GM19467 (cell line): Measurements from ENCODE around the gene ATP13A1.
"Not testable (repeated sequence)": the region's sequence is repeated elsewhere in the genome, so short reads cannot be mapped to it uniquely, and the experiment has no call there.

Source experiments
- ATAC-seq: cut with Tn5 transposase; IDR thresholded peaks from one replicate; pipeline ENCODE4 v1.9.1; 2021; ENCODE audit warnings: mild to moderate bottlenecking, moderate library complexity; ENCODE audit not compliant: unreplicated experiment

The ATP13A1 gene

DNA sequence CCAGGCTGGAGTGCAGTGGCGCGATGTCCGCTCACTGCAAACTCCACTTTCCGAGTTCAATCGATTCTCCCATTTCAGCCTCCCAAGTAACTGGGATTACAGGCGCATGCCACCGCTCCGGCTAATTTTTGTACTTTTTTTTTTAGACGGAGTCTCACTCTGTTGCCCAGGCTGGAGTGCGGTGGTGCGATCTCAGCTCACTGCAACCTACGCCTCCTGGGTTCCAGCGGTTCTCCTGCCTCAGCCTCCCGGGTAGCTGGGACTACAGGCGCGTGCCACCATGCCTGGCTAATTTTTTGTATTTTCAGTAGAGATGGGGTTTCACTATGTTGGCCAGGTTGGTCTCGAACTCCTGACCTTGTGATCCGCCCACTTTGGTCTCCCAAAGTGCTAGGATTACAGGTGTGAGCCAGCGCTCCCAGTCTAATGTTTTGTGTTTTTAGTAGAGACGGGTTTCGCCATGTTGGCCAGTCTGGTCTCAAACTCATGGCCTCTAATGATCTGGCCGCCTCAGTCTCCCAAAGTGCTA is 2.0 kb upstream of the ATP13A1 start:
- ATAC-seq, result not testable (repeated sequence)

- no peak for ATAC-seq
Measured at GRCh38 chr19:19662871-19663255, 613 bp downstream of the ATP13A1 start.

GRCh38 chr19:19662344-19662743 is 1.1 kb downstream of the ATP13A1 start:
- no peak for ATAC-seq

DNA sequence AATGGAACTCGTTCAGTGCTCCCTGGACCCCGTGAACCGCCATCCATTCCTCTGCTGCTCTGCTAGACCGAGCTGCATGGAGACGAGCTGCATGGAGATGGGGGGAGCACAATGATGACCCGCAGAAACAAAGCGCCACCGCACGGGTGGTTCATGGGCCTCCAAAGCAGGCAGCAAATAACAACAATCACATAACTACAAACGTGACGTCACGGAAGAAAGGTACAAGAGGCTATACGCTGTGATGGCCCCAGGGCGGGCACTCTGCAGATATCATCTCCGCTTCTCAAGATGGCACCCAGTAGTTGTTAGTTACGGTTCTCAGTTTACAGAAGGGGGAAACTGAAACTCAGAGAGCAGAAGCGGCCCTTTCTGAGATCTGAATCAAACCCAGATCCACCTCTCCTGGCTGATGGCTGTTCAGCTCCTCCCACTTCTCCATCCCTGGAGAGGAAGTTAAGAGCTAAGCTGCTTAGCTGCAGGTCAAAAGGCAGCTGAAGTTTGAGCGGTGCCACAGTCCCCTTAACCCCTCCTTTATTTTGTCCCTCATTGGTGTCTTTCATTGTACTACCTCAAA is 1.7 kb downstream of the ATP13A1 start:
- ATAC-seq, result no peak

- ATAC-seq, result no peak
Measured at GRCh38 chr19:19661141-19661674, 2.3 kb downstream of the ATP13A1 start.

DNA sequence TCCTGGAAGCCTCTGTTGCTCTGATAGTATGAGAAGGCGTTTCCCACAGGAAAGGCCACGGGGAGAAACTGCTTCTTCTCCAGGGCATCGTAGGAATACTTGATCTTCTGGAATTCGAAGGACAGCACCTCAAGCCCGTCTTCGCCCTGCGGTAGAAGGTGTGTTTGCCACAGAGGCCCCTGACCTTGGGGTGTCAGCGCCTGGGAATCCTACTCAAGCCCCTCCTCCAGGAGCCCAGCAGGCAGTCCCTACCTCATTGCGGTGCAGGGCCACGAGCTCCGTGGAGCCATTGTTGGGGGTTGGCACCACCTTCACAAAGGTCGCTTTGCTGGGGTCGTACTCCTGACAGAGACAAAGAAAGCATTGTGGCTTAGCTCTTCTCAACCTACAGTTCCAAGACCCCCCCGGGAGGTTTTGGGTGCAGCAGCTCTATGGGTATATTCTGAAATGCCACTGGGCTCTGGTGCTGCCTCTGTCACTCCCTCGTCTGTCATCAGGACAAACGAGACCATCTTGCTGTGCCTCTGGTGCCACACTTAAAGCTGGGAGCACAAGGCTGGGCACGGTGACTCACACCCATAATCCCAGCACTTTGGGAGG is 3.7 kb downstream of the ATP13A1 start:
- ATAC-seq, result no peak

GRCh38 chr19:19657397-19657783 is 6.1 kb downstream of the ATP13A1 start:
- ATAC-seq, result no peak

- no peak for ATAC-seq
Measured at GRCh38 chr19:19656451-19657396, 6.8 kb downstream of the ATP13A1 start.

DNA sequence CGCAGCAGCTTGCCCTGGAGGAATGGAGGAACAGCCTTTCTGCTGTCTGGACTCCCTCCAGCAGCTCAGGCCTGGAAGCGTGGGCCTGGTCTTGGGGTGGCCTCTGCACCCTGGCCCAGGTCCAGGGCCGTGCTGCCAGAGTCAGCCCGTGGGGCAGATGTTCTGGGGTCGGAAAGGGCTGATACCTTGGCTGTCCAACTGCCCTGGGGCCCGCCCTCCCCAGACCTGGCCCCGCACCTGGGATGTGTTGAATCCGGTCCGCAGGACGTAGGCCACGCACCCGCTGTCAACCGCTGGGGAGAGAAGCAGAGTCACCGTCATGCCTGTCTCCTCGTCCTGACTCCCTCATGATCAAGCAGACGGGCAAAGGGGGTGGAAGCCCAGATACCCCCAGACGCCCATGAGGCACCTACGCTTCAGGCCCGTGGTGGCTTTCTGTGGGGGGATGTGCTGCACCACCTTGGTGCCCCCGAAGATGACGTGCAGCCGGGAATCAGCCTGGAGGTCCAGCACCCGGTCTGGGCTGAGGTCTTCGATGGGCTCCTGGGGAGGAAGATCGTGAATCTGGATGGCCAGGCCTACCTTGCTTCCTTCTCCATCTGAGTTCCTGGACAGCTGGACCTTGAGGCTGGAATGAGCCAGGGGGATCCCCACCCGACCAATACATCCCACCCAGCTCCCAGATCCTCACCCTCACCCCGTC is 7.7 kb downstream of the ATP13A1 start:
- ATAC-seq, result no peak

- no peak for ATAC-seq
Measured at GRCh38 chr19:19655051-19655594, 8.4 kb downstream of the ATP13A1 start.

DNA sequence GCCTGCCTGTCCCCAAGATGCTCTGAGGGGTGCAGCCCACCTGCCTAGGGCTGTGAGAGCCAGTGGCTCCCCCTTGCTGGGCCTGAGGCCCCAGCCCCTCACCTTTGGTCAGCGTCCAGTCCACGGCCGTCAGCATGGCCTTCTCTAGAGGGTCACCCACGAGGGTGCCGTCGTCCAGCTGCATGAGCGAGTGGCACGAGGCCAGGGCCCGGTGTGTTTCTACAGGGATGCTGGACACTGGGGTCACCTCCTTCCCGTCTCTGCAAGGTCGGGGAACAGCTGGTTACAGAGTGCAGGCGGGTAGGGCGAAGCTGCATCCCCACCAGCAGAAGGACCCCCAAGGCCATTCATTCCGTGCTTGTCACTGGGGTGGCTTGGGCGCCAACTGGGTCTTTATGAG is 9.0 kb downstream of the ATP13A1 start:
- ATAC-seq, result no peak

- ATAC-seq, result no peak
Measured at GRCh38 chr19:19653597-19654147, 9.8 kb downstream of the ATP13A1 start.

- ATAC-seq, result no peak
Measured at GRCh38 chr19:19652482-19653295, 10.8 kb downstream of the ATP13A1 start.

GRCh38 chr19:19651076-19651475 is 12.4 kb downstream of the ATP13A1 start:
- ATAC-seq, result no peak

DNA sequence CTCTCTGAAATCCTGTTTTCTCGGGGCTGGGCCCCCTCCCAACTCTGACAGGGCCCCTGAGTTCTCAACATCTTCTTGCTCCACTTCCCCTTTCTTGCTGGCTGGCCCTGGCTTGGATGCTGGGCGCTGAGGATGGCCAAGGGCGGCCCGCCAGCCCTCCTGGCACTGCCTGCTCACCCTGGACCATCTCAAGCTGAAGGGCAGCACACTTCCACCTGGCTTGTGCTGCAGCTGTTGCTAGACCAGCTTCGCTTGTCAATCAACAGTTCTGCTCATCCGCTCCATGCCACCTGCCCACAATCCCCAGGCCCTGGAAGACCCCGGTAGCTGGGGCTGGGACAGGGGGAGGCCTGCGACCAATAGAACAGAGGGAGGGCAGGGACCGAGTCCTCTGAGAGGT is 13.1 kb downstream of the ATP13A1 start:
- ATAC-seq, result no peak

- no peak for ATAC-seq
Measured at GRCh38 chr19:19649580-19649995, 13.9 kb downstream of the ATP13A1 start.

DNA sequence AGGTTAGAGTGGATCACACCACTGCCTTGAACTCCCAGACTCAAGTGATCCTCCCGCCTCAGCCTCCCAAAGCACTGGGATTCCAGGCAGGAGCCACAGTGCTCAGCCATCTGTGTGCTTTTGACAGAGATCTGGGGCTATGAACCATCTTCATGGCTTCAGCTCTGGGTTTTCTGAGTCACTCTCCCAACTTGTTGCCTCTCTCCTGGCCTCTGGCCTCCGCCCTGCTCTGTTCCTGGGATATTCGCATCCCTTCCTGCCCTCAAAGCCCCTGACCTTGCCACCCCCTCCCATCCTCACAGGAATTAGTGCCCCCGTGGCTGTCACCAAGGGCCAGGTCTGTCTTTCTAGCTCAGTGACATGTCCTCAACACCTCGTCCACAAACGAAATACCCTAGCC is 14.3 kb downstream of the ATP13A1 start:
- no peak for ATAC-seq

- ATAC-seq, result no peak
Measured at GRCh38 chr19:19647037-19647835, 16.2 kb downstream of the ATP13A1 start.
